GM15510 (cell line): ENCODE results near the gene KIF26B.

Source experiments
- POLR2A ChIP-seq: IDR thresholded peaks from 3 replicates; pipeline ENCODE4 v1.6.1; 2011; ENCODE audit warnings: borderline replicate concordance; ENCODE audit not compliant: insufficient read length; ENCODE audit errors: extremely low read depth

KIF26B gene

DNA sequence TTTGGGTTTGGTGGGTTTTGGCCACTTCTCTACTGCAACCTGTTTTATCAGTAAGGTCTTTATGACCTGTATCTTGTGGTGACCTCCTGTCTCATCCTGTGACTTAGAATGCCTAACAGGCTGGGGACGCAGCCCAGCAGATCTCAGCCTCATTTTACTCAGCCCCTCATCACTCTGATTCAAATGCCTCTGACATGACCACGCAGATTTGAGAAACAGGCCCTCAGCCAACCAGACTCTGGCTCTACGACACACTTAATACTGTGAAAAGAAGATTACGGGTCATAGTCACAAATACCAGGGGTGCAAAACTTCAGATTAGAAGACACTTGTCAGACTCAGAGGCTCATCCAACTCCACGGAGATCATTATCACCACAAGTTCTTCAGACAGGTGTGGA is 28.3 kb upstream of the KIF26B start:
- TF ChIP-seq POLR2A = no peak

- no peak for TF ChIP-seq POLR2A
Measured at GRCh38 chr1:245128381-245129101, 26.2 kb upstream of the KIF26B start.

DNA sequence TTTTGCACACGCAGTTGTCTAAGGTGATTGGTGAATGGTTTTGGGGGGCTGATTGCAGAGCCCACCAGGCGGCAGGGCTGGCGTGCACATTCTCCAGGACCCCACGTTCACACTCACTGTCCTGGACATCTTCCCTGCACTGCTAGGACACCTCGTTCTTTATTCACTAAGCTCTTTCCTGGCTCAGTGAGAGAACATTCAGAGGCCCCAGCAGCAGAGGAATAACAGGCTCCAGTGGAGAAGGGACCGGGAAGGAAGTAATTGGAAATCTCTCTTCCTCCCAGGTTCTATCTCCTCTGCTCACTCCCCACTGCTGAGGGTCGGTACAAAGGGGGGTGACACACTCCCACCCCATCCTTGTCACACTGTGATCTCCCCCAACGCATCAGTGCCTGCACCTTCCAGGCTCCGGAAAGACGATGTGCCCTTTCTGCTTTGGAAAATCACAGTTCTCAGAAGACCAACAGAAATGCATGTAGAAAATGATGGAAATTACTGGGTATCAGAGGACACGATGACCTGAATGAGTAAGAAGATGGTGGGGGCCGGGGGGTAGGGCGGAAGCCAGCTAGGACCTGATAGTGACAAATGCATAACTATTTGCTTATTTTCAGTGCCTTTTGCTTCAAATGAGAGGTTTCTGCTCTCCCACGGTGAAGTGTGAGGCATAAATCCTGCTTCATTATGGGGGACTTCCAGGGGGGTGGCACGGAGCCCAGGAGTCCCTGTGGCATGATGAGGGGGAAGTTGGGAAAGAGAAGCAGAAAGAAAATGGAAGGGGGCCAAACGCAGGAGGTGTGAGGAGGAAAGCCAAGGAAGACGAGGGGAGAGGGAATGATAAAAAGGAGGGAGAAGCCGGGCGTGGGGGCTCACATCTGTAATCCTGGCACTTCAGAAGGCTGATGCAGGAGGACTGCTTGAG is 25.2 kb upstream of the KIF26B start:
- TF ChIP-seq POLR2A = no peak

DNA sequence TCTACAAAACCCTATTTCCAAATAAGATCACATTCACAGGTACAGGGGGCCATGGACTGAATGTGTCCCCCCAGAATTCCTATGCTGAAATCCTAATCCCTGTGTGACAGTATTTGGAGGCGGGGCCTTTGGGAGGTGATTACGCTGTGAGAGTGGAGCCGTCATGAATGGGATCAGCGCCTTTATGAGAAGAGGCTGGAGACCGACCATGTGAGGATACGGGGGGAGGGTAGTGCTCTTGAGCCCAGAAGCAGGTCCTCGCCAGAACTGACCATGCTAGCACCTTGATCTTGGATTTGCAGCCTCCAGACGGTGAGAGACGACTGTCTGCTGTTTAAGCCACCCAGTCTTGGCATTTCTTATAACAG is 23.8 kb upstream of the KIF26B start:
- no peak for TF ChIP-seq POLR2A

- no peak for TF ChIP-seq POLR2A
Measured at GRCh38 chr1:245132771-245133170, 22.0 kb upstream of the KIF26B start.

DNA sequence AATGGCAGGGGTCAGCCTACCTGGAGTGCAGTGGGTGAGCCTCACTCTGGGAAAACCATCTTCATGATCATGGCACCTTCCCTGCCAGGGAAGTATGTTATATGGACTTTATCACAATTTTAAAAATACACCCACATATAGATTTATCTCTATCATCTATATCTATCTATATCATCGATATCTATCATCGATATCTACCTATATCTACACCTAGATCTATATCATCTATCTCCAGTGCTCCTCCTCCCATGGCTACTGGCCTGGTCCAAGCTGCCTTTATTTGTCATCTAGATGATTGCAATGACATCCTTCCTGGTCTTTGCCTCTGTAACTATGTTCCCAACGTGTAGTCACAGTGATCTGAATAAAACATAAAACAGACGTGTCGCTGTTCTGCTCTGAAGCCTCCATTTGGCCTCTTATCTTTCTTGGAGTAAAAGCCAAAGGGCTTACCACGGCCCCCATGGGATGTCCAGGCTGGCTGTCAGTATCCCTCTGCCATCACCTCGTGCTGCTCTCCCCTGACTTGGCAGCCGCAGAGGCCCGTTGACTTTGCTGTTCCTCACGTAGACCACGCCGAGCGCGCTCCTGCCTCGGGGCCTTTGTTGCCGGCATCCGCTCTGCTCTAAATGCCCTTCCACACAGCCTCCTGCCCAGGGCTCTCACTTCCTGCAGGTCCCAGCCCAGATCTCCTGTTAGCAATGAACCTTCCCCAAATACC is 20.6 kb upstream of the KIF26B start:
- TF ChIP-seq POLR2A = no peak

GRCh38 chr1:245142171-245142798 is 12.5 kb upstream of the KIF26B start:
- no peak for TF ChIP-seq POLR2A

DNA sequence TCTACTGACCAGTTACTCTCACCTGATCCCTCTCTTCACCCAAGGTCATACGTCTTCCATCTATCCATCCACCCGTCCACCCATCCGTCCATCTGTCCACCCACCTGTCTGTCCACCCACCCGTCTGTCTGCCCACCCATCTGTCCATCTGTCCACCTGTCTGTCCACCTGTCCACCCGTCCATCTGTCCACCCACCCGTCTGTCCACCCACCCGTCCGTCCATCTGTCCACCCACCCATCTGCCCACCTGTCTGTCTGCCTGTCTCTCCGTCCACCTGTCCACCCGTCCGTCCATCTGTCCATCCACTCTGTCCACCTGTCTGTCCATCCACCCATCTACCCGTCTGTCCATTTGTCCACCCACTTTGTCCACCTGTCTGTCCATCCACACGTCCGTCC is 11.8 kb upstream of the KIF26B start:
- TF ChIP-seq POLR2A = no peak

DNA sequence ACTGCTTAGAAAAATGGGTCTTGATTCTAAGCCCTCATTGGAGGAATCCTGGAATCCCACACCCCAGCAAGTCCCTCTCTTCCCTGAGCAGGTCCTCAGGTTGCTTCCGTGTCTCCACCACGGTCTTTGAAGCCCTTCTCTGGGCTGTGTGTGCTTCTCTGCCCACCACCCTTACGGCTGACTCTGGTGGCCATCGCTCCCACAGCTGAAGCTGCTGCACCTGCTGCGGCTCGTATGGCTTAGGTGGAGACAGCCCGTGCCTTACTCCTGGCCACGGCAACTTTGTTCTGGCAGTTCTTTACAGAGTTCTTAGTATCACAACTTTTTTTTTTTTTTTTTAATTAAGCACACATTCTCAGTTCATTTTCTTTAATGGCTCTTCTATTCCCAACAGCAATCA is 10.9 kb upstream of the KIF26B start:
- TF ChIP-seq POLR2A = no peak

DNA sequence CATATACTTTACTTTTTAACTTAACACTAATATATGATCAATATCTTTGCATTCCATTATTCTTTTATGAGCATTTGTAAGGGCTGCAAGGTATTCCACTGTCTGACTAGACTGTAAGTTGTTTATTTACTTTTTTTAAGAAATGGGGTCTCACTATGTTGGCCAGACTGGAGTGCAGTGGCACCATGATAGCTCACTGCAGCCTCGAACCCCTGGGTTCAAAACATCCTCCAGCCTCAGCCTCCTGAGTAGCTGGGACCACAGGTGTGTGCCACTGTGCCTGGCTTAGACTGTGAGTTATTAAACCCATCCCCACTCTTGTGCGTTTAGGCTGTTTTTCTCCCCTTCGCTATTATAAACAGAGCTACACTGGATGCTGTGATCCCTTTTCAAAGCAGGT is 6.7 kb upstream of the KIF26B start:
- TF ChIP-seq POLR2A = no peak

DNA sequence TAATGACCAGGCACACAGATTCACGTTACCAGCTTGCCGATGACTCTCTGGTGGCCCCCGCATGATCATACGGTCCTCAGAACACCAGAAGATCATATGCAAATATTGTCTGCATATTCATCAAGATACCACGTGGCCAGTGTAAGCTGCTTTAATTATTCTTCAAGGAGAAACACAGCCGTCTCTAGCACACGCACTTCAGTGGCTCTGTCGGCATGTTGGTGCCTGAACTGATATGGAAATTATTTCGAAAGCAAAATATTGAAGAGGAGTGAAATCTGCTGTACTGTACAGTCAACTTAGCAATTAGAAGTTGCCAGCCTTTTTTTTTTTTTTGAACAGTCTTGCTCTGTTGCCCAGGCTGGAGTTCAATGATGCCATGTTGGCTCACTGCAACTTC is 5.9 kb upstream of the KIF26B start:
- TF ChIP-seq POLR2A = no peak

GRCh38 chr1:245153081-245153551 is 1.7 kb upstream of the KIF26B start:
- TF ChIP-seq POLR2A = no peak

DNA sequence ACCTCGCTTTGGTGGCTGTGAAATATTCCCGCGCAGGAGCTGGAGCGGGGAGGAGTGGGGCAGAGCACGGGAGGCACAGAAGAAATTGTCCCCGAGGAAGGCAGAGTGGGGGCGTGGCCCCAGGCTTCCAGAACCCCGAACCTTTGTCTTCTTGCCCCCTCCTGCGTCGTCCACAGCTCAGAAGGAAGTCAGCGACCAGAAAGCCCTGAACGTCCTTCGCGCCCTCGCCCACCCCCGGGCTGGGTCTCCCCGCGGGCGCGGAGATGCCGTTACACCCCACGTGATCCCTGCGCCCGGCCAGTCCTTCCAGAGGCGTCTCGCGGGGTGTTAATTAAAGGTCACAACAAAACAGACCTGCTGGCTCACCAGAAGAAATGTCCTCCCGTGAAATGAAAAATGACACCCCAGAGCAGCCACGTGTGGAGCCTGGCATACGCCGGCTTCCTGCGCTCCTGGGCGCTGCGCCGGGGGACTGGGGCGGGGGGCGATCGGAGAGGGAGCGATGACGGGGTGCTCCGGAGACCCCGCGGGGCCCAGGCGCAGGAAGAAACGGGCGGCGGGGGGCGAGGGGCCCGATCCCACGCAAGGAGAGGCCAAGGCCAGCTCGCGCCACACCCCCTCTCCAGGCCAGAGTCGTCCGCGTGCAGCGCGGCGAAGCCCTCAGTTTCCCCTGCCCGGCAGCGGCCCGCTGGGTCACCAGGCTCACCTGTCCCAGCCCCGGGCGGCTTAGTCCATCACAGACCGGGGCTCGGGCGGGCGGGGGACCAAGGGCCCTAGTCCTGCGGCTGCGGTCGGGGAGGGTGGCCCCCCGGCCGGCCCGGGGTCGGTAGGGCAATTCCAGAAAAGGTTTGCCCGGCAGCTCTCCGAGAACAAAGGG is 995 bp upstream of the KIF26B start:
- no peak for TF ChIP-seq POLR2A

GRCh38 chr1:245155272-245156040 is 671 bp downstream of the KIF26B start:
- TF ChIP-seq POLR2A = no peak
